HG02852 (cell line): ENCODE data around the gene MYNN.

Experiments
- ATAC-seq: cut with Tn5 transposase; IDR thresholded peaks from one replicate; pipeline ENCODE4 v1.9.1; 2021; ENCODE audit warnings: mild to moderate bottlenecking, moderate library complexity; ENCODE audit not compliant: unreplicated experiment

The MYNN gene

DNA sequence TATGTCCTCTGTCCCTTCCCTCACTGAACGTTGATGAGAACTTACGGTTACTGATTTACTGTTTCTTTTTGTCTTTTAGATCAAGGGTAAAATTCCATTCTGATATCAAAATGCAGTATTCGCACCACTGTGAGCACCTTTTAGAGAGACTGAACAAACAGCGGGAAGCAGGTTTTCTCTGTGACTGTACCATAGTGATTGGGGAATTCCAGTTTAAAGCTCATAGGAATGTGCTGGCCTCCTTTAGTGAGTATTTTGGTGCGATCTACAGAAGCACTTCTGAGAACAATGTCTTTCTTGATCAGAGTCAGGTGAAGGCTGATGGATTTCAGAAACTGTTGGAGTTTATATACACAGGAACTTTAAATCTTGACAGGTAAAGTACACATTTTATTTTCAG, 990 bp downstream of the MYNN start:
- no peak for ATAC-seq

DNA sequence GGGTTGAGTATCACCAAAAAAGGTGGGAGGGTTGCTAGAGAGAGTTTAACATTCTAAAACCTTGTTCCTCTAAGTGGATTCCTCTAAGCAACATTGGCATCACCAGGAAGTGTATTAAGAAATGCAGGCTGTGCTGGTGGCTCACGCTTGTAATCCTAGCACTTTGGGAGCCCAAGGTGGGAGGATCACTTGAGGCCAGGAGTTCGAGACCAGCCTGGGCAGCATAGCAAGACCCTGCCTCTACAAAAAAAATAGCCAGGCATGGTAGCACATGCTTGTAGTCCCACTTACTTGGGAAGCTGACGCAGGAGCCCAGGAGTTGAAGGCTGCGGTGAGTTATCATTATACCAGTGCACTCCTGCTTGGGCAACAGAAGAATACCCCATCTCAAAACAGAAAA, 4.6 kb downstream of the MYNN start:
- no peak for ATAC-seq

DNA sequence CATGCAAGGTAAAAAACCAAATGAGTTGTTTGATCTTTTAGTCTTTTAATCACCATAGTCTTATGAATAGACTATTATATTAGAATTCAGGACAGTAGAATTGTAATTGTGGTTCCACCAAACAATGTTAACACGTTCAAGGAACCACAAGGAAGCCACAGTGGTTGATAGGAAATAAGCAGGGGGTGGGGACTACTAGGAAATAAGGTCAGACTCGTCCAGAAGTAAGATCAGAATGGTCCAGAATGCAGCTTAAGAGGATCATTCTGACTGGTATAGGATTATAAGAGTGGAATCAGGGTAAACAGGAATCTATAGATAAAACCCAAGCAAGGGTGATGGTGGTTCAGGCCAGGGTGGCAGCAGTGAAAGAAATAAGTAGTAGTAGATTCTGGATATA, 7.5 kb downstream of the MYNN start:
- no peak for ATAC-seq

DNA sequence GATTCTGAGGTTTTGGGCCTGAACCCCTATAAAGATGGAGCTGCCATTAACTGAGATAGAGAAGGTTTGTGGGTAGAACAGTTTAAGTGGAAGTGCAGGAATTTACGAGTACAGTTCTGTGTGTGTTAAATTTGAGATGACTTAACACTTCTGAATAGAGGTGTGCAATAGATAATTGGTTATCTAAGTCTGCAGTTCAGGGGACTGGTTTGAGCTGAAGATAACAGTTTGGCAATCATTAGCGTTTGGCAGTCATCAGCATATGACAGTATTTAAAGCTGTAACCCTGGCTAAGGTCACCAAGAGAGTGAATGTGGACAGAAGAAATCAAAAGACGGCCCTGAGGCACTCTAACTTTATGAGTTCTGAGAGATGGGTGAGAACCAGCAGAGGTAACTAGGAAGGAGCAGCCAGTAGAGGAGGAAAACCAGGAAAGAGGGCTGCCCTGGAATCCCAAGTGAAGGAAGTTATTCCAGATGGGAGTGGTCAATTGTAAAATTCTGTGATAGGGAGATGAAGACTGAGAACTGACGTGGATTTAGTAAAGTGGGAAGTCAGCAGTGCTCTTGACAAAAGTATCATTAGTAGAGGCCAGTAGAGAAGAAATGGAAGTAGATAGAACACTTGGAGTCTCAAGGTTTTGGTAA, 8.1 kb downstream of the MYNN start:
- no peak for ATAC-seq

DNA sequence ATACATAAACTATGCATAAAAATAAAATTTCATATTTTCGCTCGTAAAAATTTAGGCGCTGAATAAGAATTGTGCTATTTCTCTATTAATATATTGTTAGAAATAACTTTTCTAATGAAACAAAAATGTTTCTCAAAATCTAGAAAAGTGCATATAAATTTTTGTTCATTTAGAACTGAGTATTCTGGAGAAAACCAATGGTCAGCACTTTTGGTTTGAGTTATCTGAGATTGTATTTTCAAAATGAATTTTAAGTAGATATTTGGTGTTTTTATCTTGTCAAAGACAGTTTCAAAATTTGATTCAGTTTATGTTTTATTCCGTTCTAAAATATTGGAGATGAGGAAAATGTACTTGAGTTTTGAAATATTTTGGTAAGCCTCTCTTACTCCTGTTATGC, 13.9 kb downstream of the MYNN start:
- ATAC-seq = no peak

DNA sequence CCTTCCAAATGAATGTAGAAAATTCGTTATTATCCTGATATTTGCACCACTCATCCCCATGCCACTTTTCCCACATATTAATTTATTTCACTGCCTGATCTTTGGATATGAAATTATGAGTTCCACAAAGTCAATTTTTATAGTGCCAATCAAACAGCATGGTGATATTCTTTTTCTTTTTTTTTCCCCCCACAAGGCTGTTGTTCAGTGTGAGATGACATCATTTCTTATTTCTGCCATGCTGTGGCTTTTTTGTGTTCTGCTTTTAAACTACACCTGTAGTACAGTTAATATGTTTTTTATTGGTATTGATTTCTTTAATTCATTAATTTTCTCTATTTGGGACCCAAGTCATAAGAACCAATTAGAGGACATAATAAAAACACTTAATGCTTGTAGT, 14.6 kb downstream of the MYNN start:
- no peak for ATAC-seq

DNA sequence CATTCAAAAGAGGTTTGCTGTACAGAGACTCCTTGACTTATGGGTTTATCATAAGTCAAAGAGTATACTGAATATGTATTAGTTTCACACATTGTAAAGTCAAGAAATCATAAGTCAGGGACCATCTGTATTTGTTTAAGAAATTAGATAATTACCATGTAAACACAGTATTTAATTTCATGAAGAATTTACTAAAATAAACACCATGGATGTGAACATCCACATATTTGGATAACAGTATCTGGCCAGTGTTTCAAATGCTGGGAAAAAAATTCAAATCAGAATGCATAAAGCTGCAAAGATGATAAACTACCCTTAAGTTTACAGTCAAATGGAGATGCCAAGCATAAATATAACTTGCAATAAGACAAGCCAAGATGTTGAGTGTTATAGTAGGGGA, 17.0 kb downstream of the MYNN start:
- no peak for ATAC-seq

DNA sequence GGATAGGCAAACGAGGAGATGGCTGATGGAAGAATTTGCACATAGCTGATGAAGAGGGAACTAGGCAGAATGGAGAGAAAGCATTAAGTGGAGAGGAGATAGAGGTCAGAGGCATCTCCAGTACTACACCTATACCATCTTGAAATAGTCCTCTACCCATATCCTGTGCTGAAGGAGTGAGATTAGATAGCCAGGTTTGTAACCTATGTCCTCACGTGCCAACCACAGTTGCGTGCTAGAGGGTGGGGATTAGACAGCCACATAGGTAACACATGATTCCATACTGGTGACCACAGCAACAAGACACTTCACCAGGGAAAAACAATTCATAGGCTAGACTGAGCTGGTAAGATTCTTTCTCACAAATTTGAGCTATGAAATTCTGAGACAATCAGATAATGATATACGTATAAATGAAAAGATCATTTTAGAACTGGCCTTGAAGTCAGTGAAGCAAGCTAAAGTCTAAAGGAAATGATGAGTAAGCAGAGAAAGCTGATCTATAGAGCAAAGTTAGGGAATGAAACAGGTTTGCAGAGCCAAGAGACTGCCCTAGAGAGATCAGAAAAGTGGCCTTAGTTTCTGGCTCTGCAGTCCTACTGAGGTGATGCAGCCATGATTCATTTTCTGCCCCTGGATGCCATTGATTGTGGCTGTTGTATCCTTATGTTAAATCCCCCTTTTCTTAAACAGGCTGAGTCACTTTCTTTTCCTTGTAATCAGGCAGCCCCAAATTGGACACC, 17.7 kb downstream of the MYNN start:
- ATAC-seq = no peak

DNA sequence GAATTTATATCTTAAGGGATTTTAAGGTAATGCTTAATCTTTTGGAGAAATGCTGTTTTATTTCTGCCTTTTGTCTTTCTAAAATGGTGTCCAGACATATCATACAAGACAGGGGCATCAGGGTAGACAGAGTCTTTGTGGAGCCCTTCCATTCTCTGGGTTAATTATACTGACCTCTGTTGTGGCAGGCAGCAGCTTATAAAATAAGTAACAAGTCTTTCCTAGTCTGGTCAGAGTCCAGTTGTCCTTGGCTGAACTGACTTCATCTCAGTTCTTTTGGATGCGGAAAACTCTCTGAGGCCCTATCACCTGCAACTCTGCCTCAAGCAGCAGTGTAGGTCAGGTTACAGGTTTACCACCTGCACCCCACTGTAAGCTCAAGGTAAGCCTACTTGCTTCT, 19.2 kb downstream of the MYNN start:
- ATAC-seq = no peak

DNA sequence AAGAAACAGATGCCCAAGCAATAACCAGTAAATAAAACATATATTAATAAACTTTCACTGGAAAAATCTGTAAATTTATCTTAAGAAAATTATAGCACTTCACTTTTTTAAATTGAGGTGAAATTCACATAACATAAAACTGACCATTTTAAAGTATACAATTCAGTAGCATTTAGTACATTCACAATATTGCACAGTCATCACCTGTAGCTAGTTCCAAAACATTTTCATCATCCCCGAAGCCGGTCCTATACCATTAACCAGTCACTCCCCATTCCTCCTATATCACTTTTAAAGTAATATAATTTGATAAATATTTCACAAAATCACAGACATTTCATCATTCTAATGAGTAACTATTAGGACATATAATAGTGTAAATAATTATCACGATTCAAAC, 31.5 kb downstream of the MYNN start:
- no peak for ATAC-seq

DNA sequence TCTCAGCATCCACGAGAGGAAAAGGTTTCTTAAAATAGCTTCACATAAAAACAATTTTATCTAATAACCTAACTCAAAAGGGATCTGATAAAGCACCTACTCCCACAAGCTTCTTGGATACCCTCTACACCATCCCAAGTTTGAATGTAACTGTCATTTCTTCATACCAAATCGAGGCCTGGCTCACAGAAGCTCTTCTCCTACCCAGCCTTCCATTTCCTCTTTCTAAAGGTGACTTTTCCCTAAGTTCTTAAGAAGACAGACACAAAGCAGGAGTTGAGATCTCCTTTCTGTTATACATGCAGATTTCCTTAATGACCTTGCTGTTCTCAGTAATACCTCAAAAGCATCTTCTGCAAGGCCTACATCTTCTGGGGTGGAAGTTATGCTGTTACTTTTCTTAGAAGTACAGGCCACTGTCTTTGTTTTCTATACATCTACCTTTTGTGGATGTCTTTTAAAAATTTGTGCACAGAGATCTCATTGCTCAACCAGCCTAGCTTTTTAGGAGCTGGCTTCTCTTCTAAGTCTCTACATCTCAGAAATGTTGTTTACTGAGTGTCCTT, 36.1 kb downstream of the MYNN start:
- no peak for ATAC-seq

DNA sequence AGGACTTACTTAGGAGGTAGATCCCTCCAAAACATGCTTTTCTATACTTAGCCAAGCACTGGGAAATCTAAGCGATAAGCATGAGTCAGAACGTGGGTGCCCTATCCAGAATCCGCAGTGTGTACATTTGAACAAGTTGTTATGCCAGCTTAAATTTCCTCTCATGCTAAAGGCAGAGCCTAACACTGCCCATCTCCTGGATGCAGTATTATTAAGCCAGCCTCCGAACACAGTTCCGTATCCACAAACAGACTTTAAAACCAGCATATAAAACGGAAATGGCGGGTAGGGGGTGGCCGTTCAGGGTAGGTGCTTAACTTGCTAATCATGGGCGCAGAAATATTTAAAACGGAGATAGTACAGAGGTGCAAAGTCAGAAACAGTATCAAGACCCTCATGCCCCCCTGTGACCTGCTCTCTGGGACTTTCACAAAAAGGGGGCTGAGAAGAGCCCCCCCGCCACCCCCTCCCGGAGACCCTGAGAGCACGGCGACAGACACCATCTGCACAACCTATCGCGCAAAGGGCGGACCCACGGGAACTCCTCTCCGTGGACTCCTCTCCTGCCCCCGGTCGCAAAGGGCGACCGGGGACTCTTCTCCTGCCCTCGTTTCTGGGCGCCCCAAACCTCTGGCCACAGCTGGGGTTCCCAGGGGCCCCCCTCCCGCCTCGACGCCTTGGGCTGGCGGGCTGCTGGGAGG, 38.6 kb downstream of the MYNN start:
- ATAC-seq = peak; percentile 13

DNA sequence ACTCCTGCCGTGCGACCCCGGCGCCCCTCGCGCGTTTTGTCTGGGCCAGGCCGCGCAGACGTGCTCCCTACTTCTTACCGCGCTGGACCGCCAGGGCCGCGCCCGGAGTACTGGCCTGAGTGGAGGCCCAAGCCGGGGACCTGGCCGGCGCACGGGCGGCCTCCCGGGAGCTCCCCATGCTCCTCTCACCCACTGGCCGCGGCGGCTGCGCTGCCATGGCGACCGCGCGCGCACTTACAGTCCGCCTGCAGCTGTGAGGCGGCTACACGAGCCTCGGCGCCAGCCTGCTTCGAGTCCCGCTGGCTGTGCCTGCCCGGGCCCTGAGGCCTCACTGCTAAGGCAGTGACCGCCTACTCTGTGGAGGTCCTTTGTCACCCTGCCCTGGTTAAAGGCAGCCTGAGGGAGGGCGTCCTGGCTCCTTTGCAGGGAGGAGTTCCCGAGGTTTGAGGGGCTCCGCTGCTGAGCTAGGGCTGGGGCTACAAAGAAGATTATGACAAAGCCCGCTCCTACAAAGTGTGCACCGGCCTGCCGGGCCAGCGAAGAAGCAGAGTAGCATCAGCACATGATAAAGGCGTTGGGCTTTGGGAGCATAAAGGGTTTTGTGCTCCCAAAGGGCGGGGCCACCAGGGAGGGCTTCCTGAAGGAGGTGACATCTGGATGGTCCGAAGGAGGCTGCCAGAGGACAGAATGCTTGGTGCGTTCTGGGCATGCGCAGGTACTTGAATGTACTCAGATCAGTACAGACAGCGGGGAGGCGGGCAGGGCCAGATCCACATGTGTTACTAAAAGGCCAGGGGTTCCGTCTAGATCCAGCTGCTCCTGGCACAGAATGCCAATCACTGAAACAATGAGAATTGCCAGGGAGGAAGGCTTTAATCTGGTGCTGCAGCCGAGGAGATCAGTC, 39.4 kb downstream of the MYNN start, which contains the start of the genes LRRC34 and LRRIQ4:
LRRC34 (minus strand) TSS at position 573 of the 904 bp plus-strand sequence; CDS start at position 217, 356 bp downstream.
LRRIQ4 (plus strand) TSS at position 539 of the 904 bp plus-strand sequence. CDS start 9,052 bp downstream, outside the sequence.
- ATAC-seq = peak; percentile 65

DNA sequence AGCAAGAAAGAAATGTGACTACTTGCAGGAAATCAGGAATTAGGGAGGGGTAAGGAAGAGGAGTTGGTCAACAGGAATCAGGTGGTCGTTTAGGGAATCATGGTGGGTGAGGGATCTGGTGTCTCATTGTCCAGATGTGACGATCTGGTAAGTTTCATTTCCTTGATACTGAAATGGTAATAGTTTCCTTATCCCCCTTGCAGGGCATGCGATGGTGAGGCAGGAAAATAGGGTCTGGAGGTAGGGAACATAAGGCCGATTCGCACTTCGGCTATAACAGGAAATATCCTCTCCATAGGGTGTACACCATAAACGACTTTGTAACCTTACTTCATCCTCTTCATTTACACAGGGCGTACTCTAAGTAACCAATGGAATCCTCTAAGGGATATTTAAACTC, 40.1 kb downstream of the MYNN start:
- ATAC-seq = no peak

DNA sequence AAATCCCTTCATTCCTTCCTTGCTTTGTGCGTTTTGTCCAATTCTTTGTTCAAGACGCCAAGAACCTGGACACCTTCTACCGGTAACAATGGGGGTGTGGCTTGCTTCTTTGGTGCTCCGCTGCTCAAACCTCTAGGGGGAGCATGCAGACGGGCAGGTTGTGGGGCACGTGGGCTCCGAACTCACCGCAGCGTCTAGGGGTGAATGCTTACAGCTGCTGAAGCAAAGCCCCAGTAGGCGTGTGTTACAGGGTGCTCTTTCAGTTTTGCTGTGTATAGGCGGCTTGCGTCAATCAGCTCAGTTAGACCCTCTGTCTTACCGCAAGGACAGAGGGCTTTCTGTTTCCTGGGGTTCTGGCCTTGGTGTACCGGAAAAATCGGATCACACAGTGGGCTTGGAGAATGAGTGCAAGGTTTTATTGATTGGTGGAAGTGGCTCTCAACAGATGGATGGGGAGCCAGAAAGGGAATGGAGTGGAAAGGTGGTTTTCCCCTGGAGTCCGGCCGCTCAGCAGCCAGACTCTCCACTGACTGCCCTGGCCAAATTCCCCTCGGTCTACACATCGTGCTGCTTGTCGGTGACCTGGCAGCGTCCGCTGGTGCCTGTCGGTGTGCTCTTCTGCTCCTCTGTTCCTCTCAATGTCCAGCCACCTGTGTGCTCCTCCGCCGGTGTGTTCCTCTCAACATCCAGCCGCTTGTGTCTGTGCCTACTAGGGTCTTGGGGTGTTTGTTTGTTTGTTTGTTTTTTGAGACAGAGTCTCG, 40.7 kb downstream of the MYNN start:
- peak; percentile 86 for ATAC-seq

DNA sequence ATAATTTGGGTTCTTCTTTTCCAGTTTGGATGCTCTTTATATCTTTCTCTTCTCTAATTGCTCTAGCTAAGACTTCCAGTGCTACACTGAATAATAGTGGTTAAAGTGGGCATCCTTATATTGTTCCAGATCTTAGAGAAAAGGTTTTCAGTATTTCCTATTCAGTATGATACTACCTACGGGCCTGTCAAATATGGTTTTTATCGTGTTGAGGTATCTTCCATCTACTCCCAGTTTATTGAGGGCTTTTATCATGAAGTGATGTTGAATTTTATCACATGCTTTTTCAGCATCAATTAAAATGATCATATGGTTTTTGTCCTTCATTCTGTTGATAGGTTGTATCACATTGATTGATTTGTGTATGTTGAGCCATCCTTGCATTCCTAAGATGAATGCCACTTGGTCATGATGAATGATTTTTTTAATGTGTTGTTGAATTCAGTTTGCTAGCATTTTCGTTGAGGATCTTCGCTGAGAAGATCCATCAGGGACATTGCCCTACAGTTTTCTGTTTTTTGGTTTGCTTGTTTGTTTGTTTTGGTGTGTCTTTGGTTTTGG, 42.5 kb downstream of the MYNN start:
- ATAC-seq = no peak

DNA sequence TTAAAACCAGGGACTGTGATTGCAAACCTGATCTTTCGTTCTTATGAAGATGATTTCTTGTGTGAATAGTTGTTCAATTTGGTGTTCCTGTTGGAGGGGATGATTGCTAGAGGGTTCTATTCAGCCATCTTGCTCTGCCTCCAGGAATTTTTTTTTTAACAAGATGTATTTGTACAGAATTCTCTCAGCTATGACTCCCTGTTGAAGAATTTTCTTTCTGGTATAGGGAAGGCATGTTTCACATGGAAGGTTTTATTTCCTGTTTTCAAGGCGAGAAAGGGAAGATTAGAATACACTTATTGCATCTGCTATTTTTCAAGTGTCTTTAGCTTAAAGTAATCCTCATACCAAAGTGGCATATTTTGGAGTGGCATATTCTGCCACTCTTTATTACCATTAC, 45.1 kb downstream of the MYNN start:
- no peak for ATAC-seq

DNA sequence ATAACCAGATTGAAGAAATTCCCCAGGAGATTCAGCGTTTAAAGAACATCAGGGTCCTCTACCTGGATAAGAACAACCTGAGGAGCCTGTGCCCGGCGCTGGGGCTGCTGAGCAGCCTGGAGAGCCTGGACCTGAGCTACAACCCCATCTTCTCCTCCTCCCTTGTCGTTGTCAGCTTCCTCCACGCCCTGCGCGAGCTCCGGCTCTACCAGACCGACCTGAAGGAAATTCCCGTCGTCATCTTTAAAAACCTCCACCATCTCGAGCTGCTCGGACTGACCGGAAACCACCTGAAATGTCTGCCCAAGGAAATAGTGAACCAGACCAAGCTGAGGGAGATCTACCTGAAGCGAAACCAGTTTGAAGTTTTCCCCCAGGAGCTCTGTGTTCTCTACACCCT, 48.9 kb downstream of the MYNN start:
- no peak for ATAC-seq

DNA sequence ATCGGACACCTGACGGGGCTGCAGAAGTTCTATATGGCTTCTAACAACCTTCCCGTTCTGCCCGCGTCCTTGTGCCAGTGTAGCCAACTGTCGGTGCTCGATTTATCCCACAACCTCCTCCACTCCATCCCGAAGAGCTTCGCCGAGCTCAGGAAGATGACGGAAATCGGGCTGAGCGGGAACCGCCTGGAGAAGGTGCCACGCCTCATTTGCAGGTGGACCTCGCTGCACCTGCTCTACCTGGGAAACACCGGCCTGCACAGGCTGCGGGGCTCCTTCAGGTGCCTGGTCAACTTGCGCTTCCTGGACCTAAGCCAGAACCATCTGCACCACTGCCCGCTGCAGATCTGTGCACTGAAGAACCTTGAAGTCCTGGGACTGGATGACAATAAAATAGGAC, 49.3 kb downstream of the MYNN start:
- ATAC-seq = no peak

DNA sequence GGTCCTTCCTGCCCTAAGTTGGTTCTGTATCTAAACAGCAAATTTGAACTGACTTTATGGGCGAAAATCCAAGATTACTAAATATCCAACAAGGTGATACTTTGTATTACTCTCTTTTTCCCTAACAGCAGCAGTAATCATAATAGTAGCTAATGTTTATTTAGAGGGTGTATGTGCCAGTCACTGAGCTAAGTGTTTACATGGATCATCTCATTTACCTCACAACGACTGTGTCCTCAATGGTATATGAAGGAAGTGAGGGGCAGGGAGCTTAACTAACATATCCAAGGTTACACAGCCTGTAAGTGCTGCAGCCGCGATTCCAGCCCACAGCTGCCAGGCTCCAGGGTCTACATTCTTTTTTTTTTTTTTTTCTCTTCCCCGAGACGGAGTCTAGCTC, 49.8 kb downstream of the MYNN start:
- ATAC-seq = no peak
